Measurements from ENCODE around the gene PYURF.

PYURF gene

GRCh38 chr4:88511236-88511635 lies 12.3 kb downstream of the PYURF start:
- DNase-seq (ENCODE audit: low spot score) = no peak

GRCh38 chr4:88503344-88503743 lies 20.2 kb downstream of the PYURF start:
- no peak for DNase-seq (ENCODE audit: low spot score)

- no peak for DNase-seq (ENCODE audit: low spot score)
Observed at GRCh38 chr4:88497859-88498409, 25.6 kb downstream of the PYURF start.

- no peak for DNase-seq (ENCODE audit: low spot score)
Observed at GRCh38 chr4:88489100-88489761, 34.3 kb downstream of the PYURF start.

- DNase-seq (ENCODE audit: low spot score) = no peak
Observed at GRCh38 chr4:88481537-88481936, 42.0 kb downstream of the PYURF start.

- no peak for DNase-seq (ENCODE audit: low spot score)
Observed at GRCh38 chr4:88478247-88478646, 45.3 kb downstream of the PYURF start.

DNA sequence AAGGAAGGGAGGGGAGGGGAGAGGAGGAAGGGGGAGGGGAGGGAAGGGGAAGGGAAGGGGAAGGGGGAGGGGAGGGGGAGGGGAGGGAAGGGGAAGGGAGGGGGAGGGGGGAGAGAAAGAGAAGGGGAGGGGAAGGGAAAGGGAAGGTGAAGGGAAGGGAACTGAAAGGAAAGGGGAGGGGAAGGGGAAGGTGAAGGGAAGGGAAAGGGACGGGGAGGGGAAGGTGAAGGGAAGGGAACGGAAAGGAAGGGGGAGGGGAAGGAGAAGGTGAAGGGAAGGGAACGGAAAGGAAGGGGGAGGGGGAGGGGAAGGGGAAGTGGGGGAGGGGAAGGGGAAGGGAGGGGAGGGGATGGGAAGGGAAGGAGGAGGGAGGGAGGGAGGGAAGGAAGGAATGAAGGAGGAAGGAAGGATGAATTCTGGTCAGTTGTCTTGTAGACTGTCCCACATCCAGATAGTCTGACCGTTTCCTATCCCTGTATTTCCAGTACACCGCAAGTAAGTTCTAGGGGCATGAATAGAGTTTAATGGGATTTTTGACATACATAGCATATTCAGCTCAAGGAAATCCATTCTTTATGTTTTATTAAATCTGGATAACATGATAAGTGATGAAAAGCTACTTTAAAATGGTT lies 46.2 kb downstream of the PYURF start:
- no peak for DNase-seq (ENCODE audit: low spot score)
